T-cell (primary cell): ENCODE measurements around the gene KCNQ5. TPM values are rescaled to one million over a fixed set of nuclear protein-coding genes. Genes with fewer than 3 reads are reported as not detected.

Experiments used
- ATAC-seq, 4 experiments: fragments of 200-7000 bp in 3 of 4; fragments of 150-1000 bp in 1 of 4; cut with Tn5 transposase; replicated peaks in 1 of 4; 1 replicate in 3 of 4; 2 replicates in 1 of 4; pipeline ENCODE4 v1.10.0; 2021; ENCODE audit warnings: moderate library complexity in 3 of 4, mild to moderate bottlenecking in 2 of 4, moderate number of reproducible peaks in 1 of 4
- CTCF ChIA-PET, 2 donors: fragments of 300-600 bp; sonication (Branson Sonifier 250); formaldehyde crosslinking; loops; one replicate each; lab custom pipeline; 2022; ENCODE audit warnings: antibody characterized with exemption in 2 of 2; lab: Charles Lee
- POLR2A ChIA-PET, 2 donors: fragments of 300-600 bp; sonication (Branson Sonifier 250); formaldehyde crosslinking; loops; one replicate each; lab custom pipeline; 2022; ENCODE audit warnings: antibody characterized with exemption in 2 of 2; lab: Charles Lee
- DNase-seq, 35 experiments: peaks; one replicate each; pipeline versions ENCODE4 v3.0.0 to v3.0.0-alpha.2; 2013 to 2023
- H3K27ac ChIP-seq: one replicate; pipeline ENCODE4 v1.5.1; 2013; ENCODE audit warnings: low read length
- H3K27me3 ChIP-seq, 2 experiments: replicated peaks in 1 of 2; 1 replicate in 1 of 2; 2 replicates in 1 of 2; pipeline versions ENCODE4 v1.6.1 to v1.7.0; 2013; ENCODE audit warnings: low read length in 1 of 2, mixed read lengths in 1 of 2; ENCODE audit not compliant: control insufficient read depth in 2 of 2, insufficient read depth in 2 of 2; ENCODE audit errors: extremely low read depth in 1 of 2
- H3K36me3 ChIP-seq, 2 donors: 1 replicate in 1 of 2; 2 replicates in 1 of 2; pipeline versions ENCODE4 v1.6.1 to v1.7.0; 2013; ENCODE audit warnings: low read length in 1 of 2; ENCODE audit not compliant: control insufficient read depth in 2 of 2, insufficient read depth in 1 of 2; ENCODE audit errors: extremely low read depth in 1 of 2
- H3K4me1 ChIP-seq, 2 experiments: 1 replicate in 1 of 2; 2 replicates in 1 of 2; pipeline versions ENCODE4 v1.6.1 to v1.7.0; 2013; ENCODE audit warnings: low read length in 2 of 2, mixed read lengths in 1 of 2; ENCODE audit not compliant: insufficient read depth in 2 of 2, control insufficient read depth in 1 of 2; ENCODE audit errors: extremely low read depth in 1 of 2
- H3K4me3 ChIP-seq, 2 donors: 1 replicate in 1 of 2; 2 replicates in 1 of 2; pipeline versions ENCODE4 v1.5.1 to v1.7.0; 2013; ENCODE audit warnings: mild to moderate bottlenecking in 2 of 2, low read length in 1 of 2, moderate library complexity in 1 of 2; ENCODE audit not compliant: control insufficient read depth in 1 of 2; ENCODE audit errors: extremely low read depth in 1 of 2
- H3K9me3 ChIP-seq: 2 replicates; pipeline ENCODE4 v1.7.0; 2013
- H3K27ac Mint-ChIP-seq, 2 donors: one replicate each; pipeline ENCODE4 v1.8.0; 2020 to 2021; ENCODE audit warnings: mild to moderate bottlenecking in 2 of 2, mixed read lengths in 2 of 2
- H3K27me3 Mint-ChIP-seq, 2 donors: one replicate each; pipeline ENCODE4 v1.8.0; 2021 to 2022; ENCODE audit warnings: mixed read lengths in 2 of 2
- H3K36me3 Mint-ChIP-seq: one replicate; pipeline ENCODE4 v1.8.0; 2021; ENCODE audit warnings: mixed read lengths
- H3K4me1 Mint-ChIP-seq, 3 donors: one replicate each; pipeline ENCODE4 v1.8.0; 2020 to 2022; ENCODE audit warnings: mixed read lengths in 3 of 3, mild to moderate bottlenecking in 1 of 3
- H3K4me3 Mint-ChIP-seq, 3 donors: one replicate each; pipeline ENCODE4 v1.8.0; 2020 to 2022; ENCODE audit warnings: mild to moderate bottlenecking in 3 of 3, mixed read lengths in 3 of 3, moderate library complexity in 3 of 3
- H3K9me3 Mint-ChIP-seq, 3 donors: one replicate each; pipeline ENCODE4 v1.8.0; 2020 to 2022; ENCODE audit warnings: mixed read lengths in 3 of 3
- WGBS: methylation state at CpG from one replicate; pipeline ENCODE4 v1.1.5; 2013; ENCODE audit warnings: missing lambda C conversion rate; ENCODE audit not compliant: insufficient coverage; 5-methylcytosine and 5-hydroxymethylcytosine counted together
- total RNA-seq, 35 experiments: library from RNA in 6 of 35; stranded (reverse) in 6 of 35; fragments of 120-200 nt in 1 of 35; gene quantifications; one replicate each; pipeline versions ENCODE4 v1.2.1 to v1.2.4 and lab custom pipeline; 2013 to 2026

Gene KCNQ5
- total RNA-seq, 5 donors from 2014 or later (not counting 1 experiment from before 2014, with no cell fraction given): 3.5 to 5.3 (median 4.3) TPM

DNA sequence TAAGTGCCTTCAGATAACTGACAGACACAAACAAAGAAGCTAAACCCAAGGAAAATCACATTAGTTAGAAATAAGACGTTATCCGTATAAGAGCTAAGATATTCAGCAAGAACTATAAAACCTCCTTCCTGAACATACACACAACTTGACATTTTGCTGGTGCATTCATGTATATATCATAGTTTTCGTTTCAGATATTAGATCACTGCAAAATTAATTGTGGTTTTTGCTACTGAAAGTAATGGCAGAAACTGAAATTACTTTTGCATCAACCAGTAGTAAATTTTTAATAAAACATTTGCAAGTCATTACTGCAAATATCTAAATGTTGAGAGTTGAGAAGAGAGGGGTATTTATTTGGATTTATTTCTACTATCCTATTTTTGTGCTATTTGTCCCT lies 26.1 kb upstream of the KCNQ5 start:
- H3K27me3 ChIP-seq: no peaks in the 10 kb centered on the region
- DNase-seq (no peak), ATAC-seq (no peak)
- CTCF ChIA-PET: interaction anchor here in 1 of 2 donors (0.6 kb wide), 1 partner anchor 184 kb away, joined by 3 read pairs; no protein-coding TSS in a partner anchor
- no peak overlapping the region for H3K4me3 Mint-ChIP-seq
- H3K9me3 ChIP-seq: no peaks in the 10 kb centered on the region
- WGBS: no CpG with 5 or more reads among the region's 3 CpGs
- POLR2A ChIA-PET: no interaction called here
- H3K27me3 Mint-ChIP-seq: peaks cover 3 to 9% of the 10 kb centered on the region in 2 donors
- no peaks in the 10 kb centered on the region for H3K4me1 ChIP-seq
- H3K36me3 Mint-ChIP-seq: no peaks in the 10 kb centered on the region
- peaks cover 5 to 7% (median 6%) of the 10 kb centered on the region in 3 donors for H3K4me1 Mint-ChIP-seq
- H3K36me3 ChIP-seq: no peaks in the 10 kb centered on the region
- H3K27ac ChIP-seq: no peak overlapping the region
- H3K27ac Mint-ChIP-seq: no peak overlapping the region
- no peaks in the 10 kb centered on the region for H3K9me3 Mint-ChIP-seq
- no peak overlapping the region for H3K4me3 ChIP-seq

DNA sequence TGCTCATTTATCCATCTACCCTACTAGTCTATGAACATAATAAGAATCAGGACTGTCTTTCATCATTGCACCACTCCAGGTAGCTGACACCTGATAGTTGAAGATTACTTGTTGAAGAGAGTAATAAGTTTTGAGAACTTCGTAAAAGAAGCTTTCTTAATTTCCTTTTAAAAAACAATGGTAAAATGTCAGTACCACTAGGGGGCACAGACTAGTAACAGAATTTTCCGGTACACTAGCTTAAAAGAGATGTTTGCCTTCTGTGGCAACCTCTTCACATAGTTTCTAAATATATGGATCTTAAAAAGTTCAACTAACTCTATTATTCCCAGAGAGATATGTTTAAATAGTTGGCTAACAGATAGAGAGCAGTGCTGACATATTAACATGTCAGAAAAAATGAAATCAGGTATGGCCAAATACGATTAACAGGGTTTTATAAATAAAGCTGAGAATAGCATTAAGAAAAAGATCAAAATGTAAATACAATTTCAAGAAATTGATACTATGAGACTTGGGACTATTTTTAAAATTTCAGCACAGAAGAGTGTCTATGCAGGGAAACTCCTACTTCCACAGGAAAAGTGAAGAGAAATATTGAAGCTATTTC lies 5.4 kb upstream of the KCNQ5 start:
- WGBS: no CpG with 5 or more reads among the region's 3 CpGs
- Mint-ChIP-seq H3K27me3 (no peaks in the 10 kb centered on the region), H3K36me3 (no peaks in the 10 kb centered on the region), H3K9me3 (peaks cover 0 to 3% (median 0%) of the 10 kb centered on the region in 3 donors), H3K4me3 (no peak overlapping the region), H3K27ac (peak overlapping the region in 1 of 2 donors; percentile 73), H3K4me1 (peaks cover 39 to 55% (median 46%) of the 10 kb centered on the region in 3 donors)
- H3K27ac ChIP-seq: no peak overlapping the region
- CTCF ChIA-PET: interaction anchor here (0.6 to 7.4 kb wide), 30 partner anchors 8 to 710 kb away, joined by 3 to 150 read pairs (median 5); no protein-coding TSS in a partner anchor
- ATAC-seq (no peak), DNase-seq (peak in 1 of 35 experiments; percentile 65)
- H3K36me3 ChIP-seq: no peaks in the 10 kb centered on the region
- H3K9me3 ChIP-seq: no peaks in the 10 kb centered on the region
- POLR2A ChIA-PET: interaction anchor here (0.6 to 0.7 kb wide), 5 partner anchors 19 to 994 kb away, joined by 3 to 4 read pairs (median 3); no protein-coding TSS in a partner anchor
- H3K27me3 ChIP-seq: peaks cover 0 to 10% of the 10 kb centered on the region in 2 experiments
- H3K4me3 ChIP-seq: no peak overlapping the region
- H3K4me1 ChIP-seq: peaks cover 24 to 37% of the 10 kb centered on the region in 2 experiments

DNA sequence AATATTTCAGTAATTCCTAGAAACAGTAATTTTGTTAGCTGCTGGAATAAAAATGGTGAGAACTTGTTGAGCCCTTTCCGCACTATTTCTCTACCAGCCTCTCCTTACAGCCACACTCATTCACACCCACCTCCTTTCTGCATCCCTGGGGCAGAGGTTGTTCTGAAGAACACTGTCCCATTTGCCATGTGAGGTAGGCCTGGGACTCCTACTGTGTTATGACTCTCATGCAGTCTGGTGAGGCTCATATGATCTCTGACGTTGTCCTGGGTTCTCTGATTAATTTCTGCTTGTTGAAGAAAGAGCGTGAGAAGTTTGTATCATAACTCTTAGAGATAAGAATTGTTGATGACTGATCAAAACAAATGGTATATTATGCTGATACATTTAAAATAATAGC lies 4.1 kb upstream of the KCNQ5 start:
- Mint-ChIP-seq H3K36me3 (no peaks in the 10 kb centered on the region), H3K9me3 (peaks cover 0 to 3% (median 0%) of the 10 kb centered on the region in 3 donors), H3K4me3 (no peak overlapping the region), H3K27ac (peak overlapping the region; percentile 33 to 98), H3K27me3 (no peaks in the 10 kb centered on the region), H3K4me1 (peaks cover 38 to 54% (median 49%) of the 10 kb centered on the region in 3 donors)
- Histone ChIP-seq H3K27ac (no peak overlapping the region), H3K4me1 (peaks cover 24 to 43% of the 10 kb centered on the region in 2 experiments), H3K4me3 (no peak overlapping the region), H3K27me3 (peaks cover 0 to 16% of the 10 kb centered on the region in 2 experiments), H3K36me3 (no peaks in the 10 kb centered on the region), H3K9me3 (no peaks in the 10 kb centered on the region)
- no peak for ATAC-seq
- no CpG with 5 or more reads among the region's 3 CpGs for WGBS
- CTCF ChIA-PET: interaction anchor here (0.5 to 7.4 kb wide), 6 partner anchors 9 to 733 kb away, joined by 3 to 150 read pairs (median 4); no protein-coding TSS in a partner anchor
- POLR2A ChIA-PET: no interaction called here
- no peak for DNase-seq

DNA sequence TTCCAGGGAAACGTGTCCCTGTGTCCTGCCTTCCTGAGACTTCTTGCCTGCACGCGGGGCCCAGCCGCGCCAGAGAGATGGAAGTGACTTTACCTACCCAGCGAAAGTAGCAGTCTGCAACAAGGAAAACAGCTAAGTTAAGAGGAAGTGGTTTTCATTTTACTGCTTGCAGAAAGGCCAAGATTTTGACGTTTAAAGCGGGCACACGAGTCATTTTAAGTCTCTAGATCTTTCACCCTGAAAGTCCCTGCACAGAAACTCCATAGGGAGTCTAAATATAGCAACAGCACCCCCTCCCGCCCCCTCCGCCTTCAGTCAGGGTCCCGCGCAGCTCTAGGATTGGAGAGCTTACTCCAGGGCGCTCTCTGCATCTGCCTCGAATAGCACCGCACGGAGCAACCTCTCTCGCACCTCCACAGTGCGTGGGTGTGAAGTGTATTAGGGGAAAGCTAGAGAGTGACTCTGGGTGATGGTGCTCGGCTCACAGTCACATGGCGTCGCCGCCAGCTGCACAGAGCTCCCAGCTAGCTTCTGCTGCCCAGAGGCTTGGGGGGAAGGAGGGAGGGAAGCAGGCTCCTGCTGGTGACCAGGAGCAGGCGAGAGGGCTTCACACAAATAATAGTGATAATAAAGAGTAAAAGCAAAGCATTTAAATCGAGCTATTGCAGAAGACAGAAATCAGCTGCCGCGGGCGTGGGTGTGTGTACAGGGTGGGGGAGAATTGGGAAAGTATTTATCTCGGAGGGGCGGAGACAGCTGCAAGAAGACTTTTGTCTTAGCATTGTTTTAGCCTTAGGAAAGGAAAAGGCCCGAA lies 1.8 kb upstream of the KCNQ5 start:
- ChIA-PET POLR2A (interaction anchor here (0.6 to 0.7 kb wide), 2 partner anchors 15 to 1030 kb away, joined by 4 to 6 read pairs; no protein-coding TSS in a partner anchor), CTCF (interaction anchor here (0.6 to 7.4 kb wide), 11 partner anchors 9 to 1943 kb away, joined by 3 to 150 read pairs (median 3); no protein-coding TSS in a partner anchor)
- no peaks in the 10 kb centered on the region for H3K36me3 ChIP-seq
- H3K27me3 ChIP-seq: peaks cover 0 to 20% of the 10 kb centered on the region in 2 experiments
- Mint-ChIP-seq H3K27me3 (no peaks in the 10 kb centered on the region), H3K4me3 (peak overlapping the region; percentile 91 to 97 (median 93)), H3K9me3 (no peaks in the 10 kb centered on the region), H3K36me3 (no peaks in the 10 kb centered on the region), H3K27ac (peak overlapping the region; percentile 95 to 98), H3K4me1 (peaks cover 44 to 59% (median 56%) of the 10 kb centered on the region in 3 donors)
- H3K4me1 ChIP-seq: peaks cover 33 to 37% of the 10 kb centered on the region in 2 experiments
- no peaks in the 10 kb centered on the region for H3K9me3 ChIP-seq
- H3K4me3 ChIP-seq: peak overlapping the region; percentile 75 to 96
- ATAC-seq (peak; percentile 67 to 82 (median 69)), DNase-seq (peak; percentile 43 to 78 (median 58))
- under 1% methylated on average over 14 of the region's 31 CpGs for WGBS
- H3K27ac ChIP-seq: peak overlapping the region; percentile 56

DNA sequence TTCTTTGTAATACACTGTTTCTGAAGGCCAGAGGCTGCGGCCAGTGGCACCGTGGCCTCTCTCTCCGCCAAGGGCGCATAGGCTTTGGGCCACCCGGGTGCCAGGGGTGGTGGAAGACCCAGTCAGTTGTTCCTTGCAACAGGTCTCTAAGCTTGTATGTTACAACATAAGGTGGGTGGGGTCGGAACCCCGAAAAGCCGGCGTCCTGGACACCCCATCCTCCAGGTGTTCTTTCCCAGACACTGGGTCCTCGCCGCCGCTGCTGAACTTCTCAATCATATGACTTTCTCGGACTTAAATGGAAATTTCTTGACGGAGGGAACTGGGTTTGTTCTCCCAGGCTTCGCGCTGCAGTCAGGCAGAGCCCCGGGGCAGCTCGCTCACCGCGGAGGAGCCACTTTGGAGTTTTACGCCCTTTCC lies 983 bp upstream of the KCNQ5 start:
- ATAC-seq: no peak
- Histone ChIP-seq H3K36me3 (no peaks in the 10 kb centered on the region), H3K27me3 (peaks cover 0 to 20% of the 10 kb centered on the region in 2 experiments), H3K4me3 (peak overlapping the region; percentile 75 to 96), H3K27ac (peak overlapping the region; percentile 38), H3K9me3 (no peaks in the 10 kb centered on the region), H3K4me1 (peaks cover 35 to 37% of the 10 kb centered on the region in 2 experiments)
- Mint-ChIP-seq H3K4me1 (peaks cover 44 to 56% (median 56%) of the 10 kb centered on the region in 3 donors), H3K27ac (peak overlapping the region; percentile 95 to 98), H3K4me3 (peak overlapping the region; percentile 91 to 97 (median 93)), H3K9me3 (no peaks in the 10 kb centered on the region), H3K36me3 (no peaks in the 10 kb centered on the region), H3K27me3 (no peaks in the 10 kb centered on the region)
- DNase-seq: peak in 7 of 35 experiments; percentile 0 to 15 (median 8)
- WGBS: 8% methylated on average over 10 of the region's 21 CpGs
- ChIA-PET CTCF (interaction anchor here (0.6 to 7.4 kb wide), 9 partner anchors 9 to 1943 kb away, joined by 3 to 150 read pairs (median 4); no protein-coding TSS in a partner anchor), POLR2A (no interaction called here)
